ENCODE measurements around the gene SUSD6.
"Not testable (repeated sequence)": the region's sequence is repeated elsewhere in the genome, so short reads cannot be mapped to it uniquely, and the experiment has no call there.

The SUSD6 gene

DNA sequence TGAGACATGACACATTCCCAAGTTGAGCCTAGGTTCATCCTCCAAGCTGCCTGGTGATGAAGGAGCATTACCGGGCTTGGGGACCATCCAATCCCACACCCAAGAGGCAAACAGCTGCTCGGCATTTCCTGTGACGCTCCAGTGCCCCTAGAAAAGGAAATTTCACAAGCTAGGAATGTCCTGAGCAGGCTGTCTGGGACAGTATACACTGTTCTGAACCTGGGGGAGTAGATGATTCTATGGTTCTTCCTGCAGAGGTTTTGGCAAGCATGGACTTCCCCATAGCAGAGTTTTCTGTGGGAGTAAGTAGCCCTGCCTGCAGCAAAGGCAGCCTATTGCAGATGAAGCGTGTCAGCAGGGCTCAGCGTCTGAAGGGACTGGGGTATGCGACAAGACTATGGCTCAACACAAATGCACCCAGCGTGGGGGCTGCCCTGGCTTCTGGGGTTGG is 108.1 kb downstream of the SUSD6 start:
- peak; percentile 62 for DNase-seq

DNA sequence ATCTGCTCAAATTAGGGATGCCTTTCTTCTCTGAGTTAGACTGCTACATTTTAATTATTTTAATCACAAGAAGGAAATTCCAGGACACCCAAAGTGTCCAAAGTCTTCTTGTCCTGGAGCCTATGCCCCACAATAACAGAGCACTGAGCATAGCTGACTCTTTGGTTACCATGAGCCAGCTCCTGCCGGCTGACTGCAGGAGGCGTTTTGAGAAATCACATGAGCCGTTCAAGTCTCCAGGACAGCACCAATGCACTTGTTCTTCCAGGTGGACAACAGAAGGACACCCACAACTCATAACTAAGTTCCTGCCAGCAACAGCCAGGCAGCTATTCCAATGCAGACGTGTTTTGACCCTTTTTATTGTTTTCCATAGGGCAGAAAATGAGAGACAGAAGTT is 109.5 kb downstream of the SUSD6 start:
- DNase-seq, result no peak

DNA sequence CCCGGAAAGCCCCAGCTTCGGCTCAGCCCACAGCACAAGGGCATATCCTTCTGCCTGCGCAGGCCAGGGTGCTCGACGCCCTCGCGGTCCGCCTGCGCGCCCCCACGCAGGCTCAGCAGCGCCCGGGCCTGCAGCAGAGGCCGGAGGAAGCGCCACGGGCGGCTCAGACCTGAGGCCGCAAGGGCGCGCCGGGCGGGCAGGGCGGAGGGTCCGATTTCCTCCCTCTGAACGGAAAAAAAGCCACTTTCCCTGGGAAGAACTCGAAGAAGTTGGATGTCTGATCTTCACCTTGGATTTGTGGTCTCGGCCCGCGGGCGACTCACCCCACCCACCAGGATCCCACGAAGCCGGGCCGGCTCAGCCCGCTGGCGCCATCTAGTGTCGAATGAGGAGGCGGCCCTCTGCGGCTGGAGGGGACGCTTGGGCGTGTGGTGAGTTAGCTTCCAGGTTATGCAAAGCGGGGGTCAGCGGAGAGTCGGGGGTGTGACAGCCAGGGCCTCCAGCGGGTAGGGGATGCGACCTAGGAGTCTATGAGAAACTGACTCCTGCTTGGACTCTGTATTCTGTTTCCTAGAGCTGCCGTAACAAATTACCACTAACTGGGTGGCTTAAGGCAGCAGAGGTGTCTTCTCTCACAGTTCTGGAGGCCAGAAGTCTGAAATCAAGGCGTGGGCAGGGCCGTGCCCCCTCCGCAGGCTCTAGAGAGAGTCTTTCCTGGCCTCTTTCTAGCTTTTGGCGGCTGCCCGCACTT is 115.5 kb downstream of the SUSD6 start:
- DNase-seq, result peak; percentile 48

DNA sequence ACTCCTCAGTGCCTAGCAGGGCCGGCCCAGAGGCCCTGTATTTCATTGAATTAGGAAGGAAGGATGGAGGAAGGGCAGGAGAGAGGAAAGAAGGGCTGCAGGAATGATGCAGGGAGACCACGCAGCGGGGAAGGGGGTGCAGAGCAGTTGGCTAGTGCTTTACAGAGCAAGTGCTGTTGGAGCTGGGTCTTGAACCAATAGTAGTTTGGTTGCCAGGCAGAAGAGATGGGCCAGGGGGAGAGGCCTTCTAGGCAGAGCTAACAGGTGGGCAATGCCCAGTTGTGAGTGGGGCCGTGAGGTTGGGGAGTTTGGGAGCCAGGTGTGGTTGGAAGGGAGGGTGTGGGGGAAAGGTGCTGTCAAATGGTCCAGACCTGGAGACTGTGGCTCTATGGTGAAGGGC is 116.5 kb downstream of the SUSD6 start:
- no peak for DNase-seq

DNA sequence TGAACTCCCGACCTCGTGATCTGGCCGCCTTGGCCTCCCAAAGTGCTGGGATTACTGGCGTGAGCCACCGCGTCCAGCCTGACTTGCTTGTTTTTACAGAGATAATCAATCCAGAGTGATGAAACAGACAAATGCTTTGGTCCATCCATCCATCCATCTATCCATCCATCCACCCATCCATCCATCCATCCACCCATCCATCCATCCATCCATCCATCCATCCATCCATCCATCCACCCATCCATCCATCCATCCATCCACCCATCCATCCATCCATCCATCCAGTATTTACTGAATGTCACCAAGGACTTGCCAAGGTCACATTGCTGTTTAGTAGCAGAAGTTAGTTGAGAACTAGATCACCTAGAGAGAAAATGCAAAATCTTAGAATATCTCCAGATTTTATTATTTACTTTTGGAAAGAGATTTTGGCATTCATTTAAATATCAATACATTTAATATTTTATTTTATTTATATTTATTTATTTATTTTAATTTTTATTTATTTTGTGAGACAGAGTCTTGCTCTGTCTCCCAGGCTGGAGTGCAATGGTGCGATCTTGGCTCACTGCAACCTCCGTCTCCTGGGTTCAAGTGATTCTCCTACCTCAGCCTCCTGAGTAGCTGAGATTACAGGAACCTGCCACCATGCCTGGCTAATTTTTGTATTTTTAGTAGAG is 120.7 kb downstream of the SUSD6 start:
- DNase-seq, result not testable (repeated sequence)

DNA sequence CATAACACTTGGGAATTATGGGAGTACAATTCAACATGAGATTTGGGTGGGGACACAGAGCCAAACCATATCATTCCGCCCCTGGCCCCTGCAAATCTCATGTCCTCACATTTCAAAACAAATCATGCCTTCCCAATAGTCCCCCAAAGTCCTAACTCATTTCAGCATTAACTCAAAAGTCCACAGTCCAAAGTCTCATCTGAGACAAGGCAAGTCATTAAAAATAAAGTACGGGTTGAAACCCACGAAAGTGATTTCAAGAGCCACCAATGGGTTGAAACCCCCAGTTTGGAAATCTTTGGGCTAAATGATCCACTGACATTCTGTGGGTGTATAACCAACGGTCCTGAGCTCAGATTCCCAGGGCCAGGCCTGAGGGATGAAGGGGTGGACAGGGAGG is 125.0 kb downstream of the SUSD6 start:
- not testable (repeated sequence) for DNase-seq

DNA sequence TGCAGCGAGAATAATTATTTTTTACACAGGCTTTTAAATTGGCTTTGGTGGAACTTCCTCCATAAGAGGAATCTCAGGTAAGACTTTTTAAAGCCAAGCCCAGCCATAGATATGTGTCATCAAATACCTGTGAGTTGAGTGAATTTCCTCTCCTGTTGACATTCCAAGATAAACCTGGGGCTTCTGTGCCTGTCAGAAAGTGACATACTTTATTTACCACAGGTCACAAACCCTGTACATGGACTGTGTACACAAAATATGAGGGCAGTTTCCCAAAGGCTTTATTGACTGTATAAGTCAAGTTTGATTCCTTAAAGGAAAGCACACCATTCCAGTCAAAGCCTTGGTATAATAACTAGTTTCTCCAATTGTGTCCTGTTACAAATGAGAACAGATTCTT is 129.7 kb downstream of the SUSD6 start:
- no peak for DNase-seq

DNA sequence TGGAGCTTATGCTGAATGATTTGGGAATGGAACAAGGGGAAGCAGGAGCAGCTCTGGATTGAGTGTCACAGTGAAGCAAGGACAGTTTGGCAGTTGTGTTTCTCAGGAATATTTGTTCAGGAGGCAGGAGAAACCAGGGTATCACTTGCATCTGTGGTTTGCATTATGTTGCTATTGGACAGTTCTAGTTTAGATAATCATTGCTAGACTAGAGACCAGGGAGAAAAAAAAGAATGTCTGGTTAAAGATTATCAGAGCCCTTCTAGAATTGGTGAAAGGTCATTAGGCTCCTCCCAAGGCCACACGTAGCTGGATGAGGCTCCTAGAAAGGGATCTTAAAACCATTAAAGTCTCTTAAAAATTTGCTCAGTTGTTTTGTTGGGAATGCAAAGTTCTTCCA is 138.6 kb downstream of the SUSD6 start:
- DNase-seq, result no peak

DNA sequence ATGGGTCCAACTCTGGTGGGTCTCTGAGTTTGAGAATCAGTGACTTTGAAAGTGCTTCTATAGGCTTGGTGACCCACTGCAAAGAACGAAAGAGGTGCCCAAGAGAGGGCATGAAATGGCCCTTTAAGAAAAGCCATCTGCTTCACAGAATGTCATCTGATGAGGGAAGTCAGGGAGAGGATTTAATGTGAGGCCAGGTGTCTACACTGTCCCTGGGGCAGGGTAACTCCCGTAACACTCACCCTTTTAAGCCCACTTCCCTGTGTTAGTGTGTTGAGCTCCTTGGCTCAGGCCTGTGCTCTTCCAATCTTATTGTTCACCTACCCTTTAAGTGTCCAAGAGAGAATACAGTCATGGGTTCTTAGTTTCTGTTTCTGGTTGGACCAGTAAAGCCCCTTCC is 139.1 kb downstream of the SUSD6 start:
- no peak for DNase-seq

DNA sequence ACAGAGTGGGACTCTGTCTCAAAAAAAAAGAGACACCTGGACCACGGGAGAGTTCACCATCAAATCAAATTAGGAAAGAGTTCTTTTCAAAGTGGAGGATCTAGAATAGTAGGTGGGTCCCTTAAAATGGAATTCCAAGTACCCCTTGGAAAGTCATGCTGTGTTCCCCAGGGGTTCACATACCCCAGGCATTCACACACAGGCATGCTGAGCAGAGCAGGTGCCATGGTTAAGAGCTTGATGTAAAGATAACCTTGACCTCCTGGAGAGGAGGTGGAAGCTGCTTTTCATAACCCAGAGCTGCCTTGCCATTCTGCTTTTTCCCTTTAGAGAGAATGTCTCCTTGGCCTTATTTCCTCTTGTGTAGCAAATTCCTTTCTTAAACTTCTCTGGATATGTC is 141.4 kb downstream of the SUSD6 start:
- DNase-seq, result no peak

DNA sequence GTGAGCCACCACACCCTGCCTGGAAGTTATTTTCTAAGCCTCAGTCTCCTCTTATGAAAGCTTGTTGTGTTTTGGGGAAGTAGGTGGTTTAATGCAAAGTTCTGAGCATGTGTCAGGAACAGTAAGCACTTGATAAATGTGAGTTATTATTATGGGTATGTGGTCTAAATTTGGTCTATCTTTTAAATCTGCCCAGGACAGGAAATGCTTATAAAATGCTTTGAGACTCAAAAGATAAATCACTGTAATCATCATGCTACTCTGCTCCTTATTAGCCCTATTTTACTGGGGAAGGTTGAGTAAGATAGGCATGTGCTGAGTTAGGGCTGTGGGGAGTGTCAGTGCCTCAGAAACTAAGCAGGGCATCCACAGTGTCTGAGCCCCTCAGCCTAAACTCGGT is 142.5 kb downstream of the SUSD6 start:
- DNase-seq, result peak; percentile 30

DNA sequence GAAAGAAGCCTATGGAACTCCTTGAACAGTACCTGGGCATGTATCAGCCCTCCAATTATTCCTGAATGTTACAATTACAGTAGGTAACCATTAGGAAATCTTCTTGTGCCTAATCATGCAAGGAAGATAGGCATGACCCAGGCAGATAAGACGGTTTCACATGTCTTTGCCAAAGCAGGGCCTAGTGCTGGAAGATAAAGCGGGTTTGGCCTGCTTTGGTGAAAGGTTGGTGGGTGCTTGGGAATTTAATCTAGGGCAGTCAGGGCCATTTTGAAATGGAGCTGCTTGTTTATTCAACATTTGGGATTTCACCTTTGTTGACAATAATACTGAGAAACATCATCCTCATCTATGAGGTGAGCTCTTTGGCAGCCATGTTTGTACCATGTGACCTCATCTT is 143.1 kb downstream of the SUSD6 start:
- DNase-seq, result no peak

DNA sequence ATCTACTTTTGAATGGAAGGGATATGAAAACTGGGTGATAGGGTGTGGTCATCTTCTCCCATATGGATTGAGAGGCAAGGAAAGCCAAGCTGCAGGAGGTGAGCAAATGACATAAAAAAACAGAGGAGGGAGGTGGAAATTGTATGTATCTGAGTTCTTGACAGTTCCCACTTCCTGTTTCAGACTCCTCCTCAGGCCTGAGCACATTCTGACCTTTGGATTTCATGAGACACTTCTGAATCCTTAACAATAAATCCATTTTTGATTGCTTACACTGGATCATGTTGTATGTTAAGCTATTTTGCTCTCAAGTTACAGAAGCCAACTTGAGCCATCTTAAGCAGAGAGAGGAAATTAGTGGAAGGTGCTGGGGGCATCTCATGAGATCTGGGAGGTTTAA is 143.9 kb downstream of the SUSD6 start:
- DNase-seq, result peak; percentile 70

DNA sequence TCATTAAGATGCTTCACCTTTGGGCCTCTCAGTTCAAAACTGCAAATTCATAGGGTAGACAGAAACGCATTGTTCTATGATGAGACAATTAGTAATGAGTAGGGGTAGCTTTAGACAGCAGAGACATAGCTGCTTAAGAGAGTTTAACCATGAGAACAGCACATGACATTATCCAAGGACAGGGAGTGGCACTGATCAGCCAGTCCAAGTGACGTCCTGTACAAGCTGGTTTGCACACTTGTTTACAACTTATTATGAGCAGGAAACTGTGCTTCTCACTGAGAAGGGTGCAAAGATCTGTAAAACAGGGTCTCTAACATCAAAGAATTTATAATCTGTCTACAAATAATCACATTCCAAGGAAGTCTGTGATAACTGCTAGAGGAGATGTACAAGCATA is 144.4 kb downstream of the SUSD6 start:
- DNase-seq, result no peak

DNA sequence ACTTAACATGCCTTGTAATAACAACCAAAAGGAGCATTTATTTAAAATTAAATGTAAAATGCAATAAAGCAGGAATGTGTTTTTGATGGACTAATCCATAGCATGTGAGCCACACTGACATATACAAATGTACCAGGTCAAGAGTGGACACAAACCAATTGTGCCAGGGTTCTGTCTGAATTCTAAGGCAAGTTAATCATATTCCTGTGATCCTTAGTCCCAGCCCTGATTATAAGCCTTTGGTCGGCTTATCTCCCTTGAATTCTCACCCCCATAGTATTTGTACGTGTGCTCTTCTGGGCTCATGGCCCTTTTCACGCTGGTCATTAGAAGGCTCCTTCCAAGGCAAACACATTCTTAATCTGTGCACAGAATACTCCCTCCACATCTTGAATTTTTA is 144.9 kb downstream of the SUSD6 start:
- DNase-seq, result no peak

DNA sequence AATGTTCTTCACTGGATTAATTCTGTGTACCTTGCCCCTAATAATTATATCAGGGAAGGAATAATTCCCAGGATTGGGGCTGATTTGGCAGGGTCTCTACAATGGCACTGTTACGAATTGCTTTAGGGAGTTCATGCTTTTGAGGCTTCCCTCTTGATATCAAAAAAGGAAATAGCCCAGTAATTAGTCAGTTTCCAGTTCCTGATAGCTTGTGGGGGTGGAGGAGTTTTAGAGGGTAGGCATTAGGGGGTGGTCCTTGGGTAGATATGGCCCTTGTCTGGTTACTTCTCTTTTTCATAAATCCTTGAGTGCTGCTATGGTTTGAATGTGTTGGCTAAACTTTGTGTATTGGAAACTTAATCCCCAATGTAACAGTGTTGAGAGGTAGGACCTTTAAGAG is 149.4 kb downstream of the SUSD6 start:
- DNase-seq, result peak; percentile 72

DNA sequence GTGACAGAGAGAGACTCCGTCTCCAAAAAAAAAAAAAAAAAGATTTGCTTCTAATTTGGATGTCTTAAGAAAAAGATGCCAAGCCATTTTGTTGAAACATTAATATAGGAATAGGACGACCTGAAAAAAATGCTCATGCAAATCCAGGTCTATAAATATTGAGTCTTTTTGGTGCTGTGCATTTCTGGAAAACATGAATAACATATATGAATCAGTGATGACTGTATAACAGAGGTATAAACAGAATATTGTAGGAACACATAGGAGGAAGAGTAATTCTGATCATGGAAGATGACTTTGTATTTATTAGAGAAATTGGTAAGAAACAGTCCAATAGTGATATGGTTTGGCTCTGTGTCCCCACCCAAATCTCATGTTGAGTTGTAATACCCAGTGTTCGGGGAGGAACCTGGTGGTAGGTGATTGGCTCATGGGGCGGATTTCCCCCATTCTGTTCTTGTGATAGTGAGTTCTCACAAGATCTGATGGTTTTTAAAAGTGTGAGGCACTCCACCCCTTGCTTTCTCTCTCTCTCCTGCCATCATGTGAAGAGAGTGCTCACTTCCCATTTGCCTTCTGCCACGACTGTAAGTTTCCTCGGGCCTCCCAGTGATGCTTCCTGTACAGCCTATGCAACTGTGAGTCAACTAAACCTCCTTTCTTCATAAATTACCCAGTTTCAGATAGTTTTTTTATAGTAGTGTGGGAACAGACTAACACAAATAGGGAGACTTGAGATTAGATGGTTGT is 152.5 kb downstream of the SUSD6 start:
- DNase-seq, result peak; percentile 92
